Activated CD8-positive, alpha-beta memory T cell treated with anti-CD3 and anti-CD28 coated beads, Interleukin-2, amount 50 U/mL, for 1 hour (primary cell): ENCODE measurements around the gene ATP8A2.
"Not testable (repeated sequence)": the region's sequence is repeated elsewhere in the genome, so short reads cannot be mapped to it uniquely, and the experiment has no call there.

Source experiments
- DNase-seq: peaks from one replicate; pipeline ENCODE4 v3.0.0-alpha.2; 2020; ENCODE audit errors: extremely low read depth

Gene ATP8A2

DNA sequence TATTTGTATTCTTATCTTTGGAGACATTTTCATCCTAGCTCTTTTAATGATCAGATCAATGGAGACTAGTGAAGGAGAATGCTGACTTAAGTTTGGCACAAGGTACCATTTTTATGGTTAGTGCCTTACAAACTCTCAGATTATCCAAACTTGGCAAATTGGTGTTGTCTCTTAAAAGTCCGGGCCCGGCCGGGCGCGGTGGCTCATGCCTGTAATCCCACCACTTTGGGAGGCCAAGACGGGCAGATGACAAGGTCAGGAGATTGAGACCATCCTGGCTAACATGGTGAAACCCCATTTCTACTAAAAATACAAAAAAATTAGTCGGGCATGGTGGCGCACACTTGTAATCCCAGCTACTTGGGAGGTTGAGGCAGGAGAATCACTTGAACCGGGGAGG lies 177.2 kb downstream of the ATP8A2 start:
- not testable (repeated sequence) for DNase-seq

DNA sequence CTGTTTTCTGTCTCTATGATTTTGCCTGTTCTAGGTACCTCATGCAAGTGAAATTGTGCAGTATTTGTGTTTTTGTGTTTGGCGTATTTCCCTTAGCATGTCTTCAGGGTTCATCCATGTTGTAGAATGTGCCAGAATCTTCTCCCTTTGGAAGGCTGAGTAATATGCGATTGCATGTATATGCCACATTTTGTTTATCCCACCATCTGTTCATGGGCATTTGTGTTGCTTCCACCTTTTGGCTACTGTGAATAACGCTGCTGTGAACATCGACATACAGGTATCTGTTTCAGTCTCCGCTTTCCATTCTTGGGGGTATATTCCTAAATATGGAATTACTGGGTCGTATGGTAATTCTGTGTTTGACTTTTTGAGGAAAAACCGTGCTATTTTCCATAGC lies 190.0 kb downstream of the ATP8A2 start:
- no peak for DNase-seq

- no peak for DNase-seq
Measured at GRCh38 chr13:25570185-25570584, 198.4 kb downstream of the ATP8A2 start.

DNA sequence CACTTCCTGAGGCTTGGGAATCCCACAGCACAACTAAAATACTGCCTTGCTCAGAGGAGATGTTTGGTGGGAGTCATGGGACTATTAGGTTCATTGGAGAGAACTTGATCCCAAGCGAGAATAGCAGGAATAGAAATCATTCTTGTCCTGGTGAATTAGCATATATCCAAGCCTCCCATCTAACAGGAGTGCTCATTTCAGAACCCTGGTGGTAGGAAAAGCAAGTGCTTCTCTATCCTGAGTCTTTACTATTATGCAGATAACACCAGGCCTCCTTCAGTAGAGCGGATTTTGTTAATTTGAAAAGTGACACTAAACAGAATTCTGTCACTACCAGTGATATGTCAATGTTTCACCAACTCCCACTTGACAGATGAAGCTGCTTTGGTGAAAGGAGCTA lies 199.5 kb downstream of the ATP8A2 start:
- DNase-seq = no peak

DNA sequence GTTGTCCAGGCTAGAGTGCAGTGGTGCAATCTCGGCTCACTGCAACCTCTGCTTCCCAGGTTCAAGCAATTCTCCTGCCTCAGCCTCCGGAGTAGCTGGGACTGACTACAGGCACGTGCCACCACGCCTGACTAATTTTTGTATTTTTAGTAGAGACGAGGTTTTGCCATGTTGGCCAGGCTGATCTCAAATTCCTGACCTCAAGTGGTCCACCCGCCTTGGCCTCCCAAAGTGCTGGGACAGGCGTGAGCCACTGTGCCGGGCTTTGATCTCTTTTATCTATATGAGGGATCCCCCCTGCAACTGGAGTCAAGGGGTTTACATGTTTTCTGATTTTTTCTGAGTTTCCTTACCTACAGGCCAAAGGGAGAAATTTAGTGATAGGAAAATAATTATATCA lies 200.4 kb downstream of the ATP8A2 start:
- not testable (repeated sequence) for DNase-seq

- peak; percentile 42 for DNase-seq
Measured at GRCh38 chr13:25574437-25575411, 202.9 kb downstream of the ATP8A2 start.

GRCh38 chr13:25575562-25575961 lies 203.8 kb downstream of the ATP8A2 start:
- DNase-seq = no peak

GRCh38 chr13:25578526-25578925 lies 206.8 kb downstream of the ATP8A2 start:
- DNase-seq = no peak

GRCh38 chr13:25579221-25579620 lies 207.4 kb downstream of the ATP8A2 start:
- no peak for DNase-seq

GRCh38 chr13:25581351-25581750 lies 209.6 kb downstream of the ATP8A2 start:
- no peak for DNase-seq

DNA sequence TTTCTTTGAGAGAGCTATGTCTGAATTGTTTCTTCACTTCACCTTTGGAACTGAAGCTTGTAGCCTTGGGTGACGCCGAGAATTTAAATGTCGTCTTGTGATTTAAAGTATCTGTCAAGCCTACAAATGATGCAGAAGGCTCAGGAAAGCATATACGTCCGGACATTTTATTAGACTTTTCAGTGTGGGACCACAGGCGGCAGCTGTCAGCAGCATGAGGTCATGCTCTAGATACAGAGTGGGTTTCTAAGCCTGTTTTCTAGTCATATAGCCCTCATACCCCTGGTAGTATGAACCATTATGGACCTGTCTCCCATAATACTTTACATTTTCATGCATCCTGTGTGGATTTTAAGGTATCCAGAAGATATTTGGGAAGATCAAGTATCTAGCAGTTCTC lies 212.3 kb downstream of the ATP8A2 start:
- DNase-seq = no peak

DNA sequence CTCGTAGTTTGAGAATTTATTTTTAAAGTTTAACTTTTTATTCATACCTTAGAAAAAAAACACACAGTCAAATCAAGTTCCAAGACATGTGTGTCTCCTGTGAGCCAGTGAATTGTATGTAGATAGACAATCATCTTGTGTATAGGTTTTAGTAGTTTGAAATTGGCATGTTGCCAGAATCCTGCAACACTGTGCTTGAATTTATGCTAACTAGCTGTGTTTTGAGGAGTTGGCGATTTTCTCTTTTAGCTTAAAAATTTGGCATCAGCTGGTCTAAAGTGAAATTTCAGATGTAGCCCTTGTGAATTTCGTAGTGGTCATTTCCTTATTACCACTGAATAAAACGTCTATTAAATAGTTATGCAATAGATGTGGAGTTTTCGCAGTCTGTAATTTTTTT lies 213.2 kb downstream of the ATP8A2 start:
- no peak for DNase-seq

DNA sequence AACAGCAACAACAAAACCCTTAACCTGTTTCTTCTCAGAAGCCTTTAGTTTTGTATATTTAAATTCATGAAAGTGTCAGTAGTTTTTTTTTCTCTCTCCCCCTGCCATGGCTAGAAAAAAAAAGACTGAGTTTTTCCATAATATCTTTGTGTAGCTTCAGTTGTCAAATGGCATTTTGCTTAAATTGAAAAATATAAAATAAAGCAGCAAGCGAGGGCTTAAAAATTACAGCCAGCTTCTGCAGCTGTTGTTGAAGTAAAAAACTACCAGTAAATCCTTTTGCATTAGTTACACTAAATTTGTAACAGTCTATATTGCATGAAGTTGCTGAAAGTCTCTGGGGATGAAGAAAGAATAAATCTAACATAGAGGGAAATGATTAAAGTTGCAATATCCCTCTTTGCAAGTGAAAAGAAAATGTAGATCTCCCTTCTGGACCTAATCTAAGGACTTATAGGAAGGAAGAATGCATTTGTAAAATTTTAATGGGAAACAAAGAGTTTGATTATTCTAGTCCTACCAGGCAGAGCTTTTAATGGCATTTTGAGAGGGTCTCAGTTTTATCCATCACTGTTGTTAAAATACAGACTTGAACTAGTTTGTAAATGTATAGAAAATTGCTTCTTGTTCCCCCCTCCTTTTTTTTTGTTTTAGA lies 215.7 kb downstream of the ATP8A2 start:
- DNase-seq = no peak

DNA sequence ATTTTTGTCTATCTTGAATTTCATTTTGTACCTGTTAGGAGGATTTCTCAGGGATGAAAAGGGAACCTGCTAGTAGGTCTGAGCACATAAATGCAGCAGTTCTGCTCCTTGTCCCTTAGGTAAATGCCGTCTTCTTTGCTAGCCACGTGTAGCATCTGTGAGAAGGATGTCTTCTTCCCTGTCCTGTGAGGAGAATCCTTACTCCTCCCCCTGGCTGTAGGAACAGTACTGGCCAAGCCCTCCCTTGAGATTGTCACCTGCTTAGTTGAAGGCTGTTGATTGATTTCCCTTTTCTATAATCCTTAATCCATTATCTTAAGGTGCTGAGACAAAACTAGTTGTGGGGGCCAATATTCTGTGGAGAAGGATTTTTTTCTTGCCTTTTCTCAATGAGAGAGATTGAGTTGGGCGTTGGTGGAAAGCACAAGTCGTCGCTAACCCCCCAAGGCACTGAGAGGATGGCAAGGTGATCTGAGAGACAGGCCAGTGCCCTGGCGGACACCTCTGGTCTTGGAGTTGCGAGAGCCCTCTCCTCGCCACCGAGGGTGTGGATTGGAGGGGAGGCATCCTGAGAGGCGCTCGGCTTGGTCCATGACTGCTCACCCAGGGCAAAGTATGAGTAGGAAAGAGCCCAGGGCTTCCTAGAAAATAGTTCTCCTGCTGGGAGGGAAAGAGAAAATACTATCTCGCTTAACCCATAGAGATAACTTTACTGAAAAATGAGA lies 216.7 kb downstream of the ATP8A2 start:
- no peak for DNase-seq

GRCh38 chr13:25598421-25598820 lies 226.6 kb downstream of the ATP8A2 start:
- DNase-seq = no peak

DNA sequence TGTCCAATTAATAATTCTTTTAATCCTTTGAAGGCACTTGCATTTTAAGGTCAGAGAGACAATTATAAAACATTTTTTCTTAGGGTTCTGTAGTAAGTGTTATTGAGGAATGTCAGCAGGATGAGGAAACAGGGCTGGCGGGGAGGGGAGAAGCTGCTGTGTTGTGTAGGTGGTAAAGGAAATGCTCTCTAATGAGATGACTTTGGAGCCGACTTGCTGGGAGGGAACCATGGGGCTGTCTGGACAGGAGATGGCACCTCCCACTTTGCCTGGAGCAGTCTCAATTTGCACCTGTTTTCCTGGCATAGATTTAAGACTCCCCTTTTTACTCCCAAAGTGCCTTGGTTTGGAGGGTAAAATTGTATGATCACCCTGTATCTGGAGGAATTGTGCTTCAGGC lies 230.4 kb downstream of the ATP8A2 start:
- DNase-seq = no peak

GRCh38 chr13:25604106-25604505 lies 232.3 kb downstream of the ATP8A2 start:
- no peak for DNase-seq

- DNase-seq = no peak
Measured at GRCh38 chr13:25607096-25607495, 235.3 kb downstream of the ATP8A2 start.

DNA sequence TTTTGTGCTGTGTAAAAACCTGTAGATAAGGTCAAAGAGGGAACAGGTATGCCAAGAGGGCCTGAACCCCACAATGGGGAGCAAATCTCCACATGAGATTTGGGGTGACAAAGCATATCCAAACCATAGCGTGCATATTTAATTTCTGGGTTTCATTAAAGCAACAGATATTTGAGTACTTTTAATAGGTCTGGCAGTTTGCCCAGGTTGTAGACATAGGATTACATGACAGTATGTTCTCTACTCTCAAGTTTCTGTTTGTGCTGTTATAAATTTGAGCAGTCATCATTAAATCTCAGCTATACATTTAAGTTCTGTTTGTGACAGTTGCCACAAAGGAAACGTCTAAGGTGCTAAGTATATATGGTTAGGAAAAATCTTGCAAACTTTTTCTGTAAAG lies 236.4 kb downstream of the ATP8A2 start:
- no peak for DNase-seq

DNA sequence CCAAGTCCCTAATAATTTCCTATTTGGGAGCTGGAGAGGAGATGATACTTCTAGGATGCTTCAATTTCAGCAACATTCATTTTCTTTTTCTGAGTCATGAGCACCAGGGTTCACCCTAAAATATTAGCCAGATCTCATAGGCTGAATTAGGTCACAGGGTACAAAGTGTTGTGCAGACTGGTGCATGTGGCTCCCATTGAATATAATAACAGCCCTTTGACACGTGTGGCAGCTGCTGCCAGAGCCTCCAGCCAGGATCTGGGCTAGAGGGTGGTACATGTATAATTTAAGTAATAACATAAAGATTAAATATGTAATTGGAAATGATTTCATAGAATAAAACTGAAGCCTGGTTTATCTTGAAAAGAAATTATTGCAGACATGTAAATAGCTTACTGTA lies 244.9 kb downstream of the ATP8A2 start:
- no peak for DNase-seq

GRCh38 chr13:25619897-25620296 lies 248.1 kb downstream of the ATP8A2 start:
- no peak for DNase-seq

- DNase-seq = no peak
Measured at GRCh38 chr13:25625414-25625813, 253.6 kb downstream of the ATP8A2 start.
